ENCODE results near the gene WNT3.

The WNT3 gene

GRCh38 chr17:46834846-46835245 lies 16.4 kb upstream of the WNT3 start:
- DNase-seq: no peak

GRCh38 chr17:46833840-46834208 lies 15.3 kb upstream of the WNT3 start:
- DNase-seq: no peak

DNA sequence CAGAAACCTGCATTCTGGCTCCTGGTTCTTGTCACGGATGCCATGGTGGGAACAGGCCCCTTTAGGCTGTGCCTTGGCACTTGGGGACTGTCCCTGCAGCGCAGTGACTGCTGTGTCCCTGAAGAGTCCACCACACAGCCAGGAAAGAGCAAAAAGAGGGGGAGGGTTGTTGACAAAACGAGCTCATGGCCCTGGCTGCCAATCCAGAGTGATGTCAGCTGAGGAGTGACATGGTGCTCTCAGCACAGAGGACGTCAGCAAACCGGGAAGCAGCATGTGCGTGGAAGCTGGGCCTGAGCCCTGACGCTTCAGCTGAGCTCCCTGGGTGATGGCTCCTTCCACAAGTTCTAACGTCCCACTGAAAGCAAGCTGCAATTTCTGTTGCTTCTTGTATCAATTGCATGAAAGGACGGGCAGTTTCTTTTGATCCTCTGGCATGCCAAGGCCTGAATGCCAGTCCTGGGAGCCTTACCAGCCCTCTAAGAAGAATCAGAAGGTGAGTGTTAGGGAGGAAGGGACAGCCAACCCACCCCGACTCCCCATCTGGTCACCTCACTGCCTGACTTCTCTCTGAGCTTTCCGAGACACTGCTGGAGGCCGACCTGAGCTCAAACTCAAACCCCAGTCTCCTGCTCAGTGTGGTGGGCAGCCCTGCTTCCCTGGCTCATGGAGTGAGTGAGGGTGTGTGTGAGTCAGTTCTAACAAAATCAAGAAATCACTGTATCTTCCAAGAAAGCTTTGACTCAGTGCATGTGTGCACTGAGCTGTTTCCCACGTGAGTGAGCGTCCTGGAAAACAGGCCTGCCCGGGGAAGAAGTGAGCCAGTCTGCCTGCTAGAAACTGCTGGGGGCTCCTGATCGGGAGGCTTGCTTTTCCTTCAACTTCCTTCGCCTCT lies 14.7 kb upstream of the WNT3 start:
- DNase-seq: no peak

GRCh38 chr17:46832331-46832821 lies 13.9 kb upstream of the WNT3 start:
- DNase-seq: no peak

DNA sequence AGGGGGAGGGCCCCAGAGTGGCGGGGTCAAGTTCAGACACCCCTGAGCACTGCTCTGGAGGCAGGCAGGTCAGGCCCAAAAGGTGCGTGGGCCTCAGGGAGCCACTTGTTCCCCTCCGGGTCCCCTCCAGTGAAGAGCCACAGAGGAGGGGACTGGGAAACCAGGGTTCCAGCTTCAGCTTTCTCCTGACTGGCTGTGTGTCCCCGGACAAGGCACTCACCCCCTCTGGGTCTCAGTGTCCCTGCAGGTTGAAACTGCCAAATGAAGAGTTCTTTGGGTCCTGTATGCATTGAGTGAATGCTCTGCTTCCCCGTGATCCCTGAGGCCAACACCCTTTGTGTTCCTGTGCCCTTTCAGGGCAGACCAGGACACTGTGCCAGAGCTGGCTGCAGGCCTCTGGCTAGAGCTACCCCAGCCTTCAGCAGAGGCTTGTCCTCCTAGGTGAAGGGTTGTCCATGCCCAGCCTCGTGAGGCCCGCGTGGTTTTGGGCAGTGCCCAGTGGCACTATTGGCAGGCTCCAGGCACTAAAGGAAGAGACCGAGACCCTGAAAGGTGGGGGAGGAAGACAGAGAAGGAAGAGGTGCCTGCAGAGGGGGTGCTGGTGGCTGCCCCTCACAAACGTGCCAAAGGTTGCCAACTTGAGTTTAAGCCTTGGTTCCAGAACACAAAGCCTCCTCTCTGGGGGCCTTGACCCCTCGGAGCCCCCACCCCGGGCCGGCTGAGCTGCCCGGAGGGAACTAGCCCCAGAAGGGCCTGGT lies 13.3 kb upstream of the WNT3 start:
- no peak for DNase-seq

DNA sequence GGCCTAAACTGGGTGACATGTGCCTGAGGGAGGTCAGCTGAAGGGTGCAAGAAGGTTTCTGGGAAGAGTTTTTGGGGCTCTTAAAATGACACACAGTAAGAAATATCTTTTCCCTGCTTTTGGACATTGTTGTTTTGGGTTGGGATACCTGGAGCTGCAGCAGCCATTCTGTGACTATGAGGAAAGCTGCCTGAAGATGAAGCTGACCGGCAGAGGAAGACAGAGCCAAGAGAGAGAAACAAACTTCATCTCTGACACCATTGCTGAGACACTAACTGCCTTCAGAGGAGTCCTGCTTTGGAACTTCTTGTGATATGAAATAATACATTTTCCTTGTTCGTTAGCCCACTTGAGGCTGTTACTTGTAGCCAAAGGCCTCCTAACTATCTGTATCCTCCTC lies 8.8 kb upstream of the WNT3 start:
- no peak for DNase-seq

GRCh38 chr17:46826116-46826515 lies 7.6 kb upstream of the WNT3 start:
- DNase-seq: no peak

DNA sequence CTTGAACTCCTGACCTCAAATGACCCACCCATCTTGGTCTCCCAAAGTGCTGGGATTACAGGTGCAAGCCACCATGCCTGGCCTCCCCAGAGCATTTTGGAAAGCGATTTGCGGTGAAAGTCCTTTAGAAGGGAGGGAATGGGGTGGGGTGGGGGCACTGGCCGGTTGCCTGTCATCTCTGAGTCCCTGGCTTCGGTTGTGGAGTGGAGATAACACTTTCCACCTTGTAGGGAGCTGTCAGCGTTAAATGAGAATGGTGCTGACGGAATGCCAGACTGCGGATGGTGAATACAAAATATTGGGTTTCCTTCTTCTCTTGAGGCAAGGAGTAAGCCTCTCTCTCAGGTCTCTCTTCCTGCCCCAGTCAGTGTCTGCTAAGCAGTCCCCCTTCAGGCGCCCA lies 5.2 kb upstream of the WNT3 start:
- DNase-seq: no peak

GRCh38 chr17:46822388-46822921 lies 4.0 kb upstream of the WNT3 start:
- DNase-seq: peak; percentile 5

DNA sequence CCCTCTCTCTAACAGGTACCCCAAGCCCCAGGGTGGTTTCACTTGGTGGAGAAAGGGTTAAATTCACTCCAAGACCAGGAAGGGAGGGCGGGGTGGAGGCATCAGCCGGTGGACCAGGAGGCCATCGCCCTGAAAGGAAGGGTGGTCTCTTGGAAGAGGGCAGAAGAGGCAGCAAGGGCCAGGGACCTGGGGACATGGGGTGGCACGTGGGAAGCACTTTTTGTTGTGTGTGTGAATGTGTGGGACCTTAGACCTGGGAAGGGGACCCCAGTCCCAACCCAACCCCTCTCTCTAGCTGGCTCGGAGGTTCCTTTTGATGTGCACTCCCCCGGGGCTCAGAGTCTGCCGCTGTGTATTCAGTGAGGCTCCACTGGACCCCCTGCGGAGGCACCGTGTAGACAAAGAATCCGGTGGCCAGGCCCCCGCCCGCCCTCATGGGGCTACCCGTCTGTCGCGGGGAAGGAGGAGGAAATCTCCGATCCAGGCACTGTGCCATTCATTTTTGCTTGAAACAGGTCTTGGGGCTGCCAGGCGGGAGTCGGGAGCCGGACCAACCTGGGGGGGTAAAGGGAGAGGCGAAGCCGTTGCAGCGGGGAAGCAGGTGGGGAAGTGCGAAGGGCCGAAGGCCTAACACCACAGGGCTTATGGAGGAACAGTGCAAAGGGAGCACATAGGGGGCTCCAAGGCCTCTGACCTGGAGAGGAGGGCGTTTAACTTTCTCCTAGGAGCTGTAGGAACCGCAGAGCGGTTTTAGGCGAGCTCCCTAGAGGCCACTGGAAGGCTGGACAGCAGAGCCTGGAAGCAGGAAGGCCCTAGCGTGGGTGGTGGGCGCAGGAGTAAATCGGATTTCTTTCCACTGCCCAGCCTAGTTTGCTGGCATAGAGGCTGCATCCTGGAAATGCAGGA lies 3.2 kb upstream of the WNT3 start:
- no peak for DNase-seq

DNA sequence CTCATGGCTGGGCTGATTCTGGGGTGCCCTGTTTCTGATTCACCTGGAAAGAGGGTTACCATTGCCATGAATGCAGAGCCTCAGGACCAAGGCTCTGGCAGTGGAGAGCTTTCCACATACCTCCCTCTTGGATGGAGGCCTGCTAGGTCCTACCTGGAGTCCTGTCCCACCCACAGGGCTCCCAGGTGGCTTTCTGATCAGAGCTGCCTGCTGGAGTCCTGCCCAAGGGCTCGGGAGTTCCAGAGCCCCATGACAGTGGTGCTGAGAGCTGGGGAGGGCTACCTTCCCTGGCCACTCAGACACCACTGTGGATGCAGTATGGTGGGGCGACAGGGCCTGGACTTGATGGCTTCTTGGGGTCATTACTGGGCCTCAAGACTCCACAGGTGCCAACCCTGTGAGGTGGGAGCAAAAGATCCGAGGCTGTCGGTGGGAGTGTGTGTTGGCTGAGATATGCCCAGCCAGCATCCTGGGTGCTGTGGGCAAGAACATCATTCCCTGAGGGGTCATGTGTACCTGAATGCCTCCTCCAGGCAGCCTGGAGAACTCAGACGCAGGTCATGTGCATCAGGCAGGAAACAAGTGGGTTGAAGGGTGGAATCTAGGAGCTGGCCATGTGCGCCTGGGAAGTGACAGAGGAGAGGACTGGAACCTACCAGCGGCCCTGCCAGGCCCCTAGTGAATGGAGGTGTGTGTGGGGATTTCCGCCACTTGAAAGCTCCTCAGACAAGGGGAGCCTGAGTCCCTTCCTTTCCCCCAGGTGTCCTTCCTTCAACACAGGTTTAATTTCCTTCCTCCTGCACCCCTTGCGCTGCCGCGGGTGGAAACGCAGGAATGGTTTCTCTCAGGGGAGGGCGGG lies 2.3 kb upstream of the WNT3 start:
- DNase-seq: no peak

DNA sequence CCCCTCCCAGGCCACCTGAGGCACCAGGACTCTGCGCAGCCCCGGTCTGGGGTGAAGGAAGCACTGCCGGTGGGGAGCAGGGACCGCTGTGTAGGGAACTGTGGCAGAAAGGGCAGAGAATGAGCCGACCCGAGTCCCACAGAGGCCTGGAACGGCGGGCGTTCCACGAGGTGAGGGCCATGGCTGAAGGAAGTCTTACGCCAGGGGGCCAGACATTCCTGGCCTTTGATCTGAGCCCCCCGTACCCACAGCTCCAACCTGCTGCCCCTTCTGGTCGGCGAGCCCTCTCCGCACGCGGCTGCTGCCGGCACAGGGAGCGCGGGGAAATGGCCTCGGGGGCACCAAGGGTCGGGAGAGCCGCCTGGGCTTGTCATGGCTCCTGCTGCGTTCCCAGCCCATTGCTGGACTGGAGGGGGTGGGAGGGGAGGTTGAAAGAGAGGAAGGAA lies 1.4 kb upstream of the WNT3 start:
- no peak for DNase-seq

- DNase-seq: no peak
Observed at GRCh38 chr17:46818929-46819859, 702 bp upstream of the WNT3 start.

- no peak for DNase-seq
Observed at GRCh38 chr17:46817901-46818209, 637 bp downstream of the WNT3 start.

DNA sequence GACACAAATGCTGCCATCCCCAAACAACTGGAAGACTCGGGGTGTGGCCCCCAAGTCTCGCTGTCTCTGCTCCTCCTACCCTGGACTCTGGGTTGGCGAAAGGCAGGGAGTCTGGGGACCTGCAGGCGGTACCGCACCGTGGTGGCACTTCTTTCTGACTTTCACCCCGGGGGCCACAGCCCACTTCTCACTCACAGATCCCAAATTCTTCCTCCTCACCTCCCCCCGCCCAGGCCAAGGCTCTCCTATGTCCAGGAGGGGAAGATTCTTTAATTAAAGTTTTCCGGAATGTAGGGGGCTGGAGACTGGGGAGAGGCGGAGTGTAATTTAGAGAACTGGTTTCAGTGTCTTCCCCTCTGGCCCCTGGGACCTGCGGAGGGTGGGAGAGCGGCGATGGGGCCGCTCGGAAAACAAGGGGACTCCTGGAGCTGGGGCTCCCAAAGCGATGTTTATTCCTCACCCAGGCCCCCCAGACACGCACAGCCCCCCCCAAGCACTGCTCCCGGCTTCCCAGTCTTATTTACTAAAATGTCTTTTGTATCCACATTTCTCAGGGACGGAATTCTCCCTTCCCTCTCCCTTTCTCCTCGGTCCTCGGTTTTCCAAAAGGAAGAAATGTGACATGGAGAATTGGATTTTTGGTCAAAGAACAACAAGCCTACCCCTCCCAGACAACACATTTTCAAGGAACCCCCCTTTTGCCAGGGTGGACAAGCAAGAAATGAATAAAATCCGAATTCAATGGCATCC lies 1.2 kb downstream of the WNT3 start:
- no peak for DNase-seq

- DNase-seq: no peak
Observed at GRCh38 chr17:46815474-46816353, 2.8 kb downstream of the WNT3 start.

DNA sequence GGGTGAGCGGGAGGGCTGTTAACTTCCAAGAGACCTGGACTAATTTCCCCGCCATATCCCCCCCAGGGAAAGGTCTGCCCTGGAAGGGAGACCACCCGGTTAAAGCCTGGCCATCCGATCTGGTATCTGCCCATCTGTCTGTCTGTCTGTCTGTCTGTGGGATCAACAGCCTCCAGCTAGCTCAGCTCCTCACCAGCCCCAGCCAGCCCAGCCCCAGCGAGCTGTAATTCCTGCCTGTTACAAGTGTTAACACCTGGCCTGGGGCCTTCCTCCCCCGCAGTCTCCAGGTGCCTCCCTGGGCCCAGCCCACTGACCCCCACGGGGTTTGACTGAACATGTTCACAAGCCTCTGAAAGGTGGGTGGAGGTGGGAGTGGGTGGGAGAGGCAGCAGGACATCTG lies 4.0 kb downstream of the WNT3 start:
- DNase-seq: no peak

DNA sequence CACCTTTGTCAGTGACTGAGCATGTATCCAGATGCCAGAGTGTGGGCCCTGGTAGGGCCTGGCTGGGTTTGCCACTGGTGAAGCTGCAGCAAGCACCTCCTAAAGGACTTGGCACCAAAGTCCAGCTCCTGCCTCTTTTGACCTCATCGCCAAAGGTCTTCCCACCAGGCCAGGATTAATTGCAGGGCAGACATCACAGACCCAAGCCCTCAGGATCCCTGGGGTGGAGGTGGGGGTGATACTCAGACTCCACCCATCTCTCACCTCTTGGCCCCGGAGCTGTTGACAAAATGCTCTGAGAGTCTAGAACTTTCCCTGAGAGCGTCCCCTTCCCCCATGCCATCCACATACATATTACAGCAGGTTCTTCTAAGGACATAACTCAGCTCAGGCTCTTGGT lies 4.6 kb downstream of the WNT3 start:
- no peak for DNase-seq
